Measurements from ENCODE around the gene NFATC1. TPM values are rescaled to one million over a fixed set of nuclear protein-coding genes. Genes with fewer than 3 reads are reported as not detected.

The NFATC1 gene
- total and polyA plus RNA-seq, 2 donors (not counting 1 experiment from before 2014, with no cell fraction given) = 0.92 to 4.3 TPM

GRCh38 chr18:79429381-79429780 is 33.7 kb downstream of the NFATC1 start:
- no peaks in the 10 kb centered on the region for H3K36me3 ChIP-seq (ENCODE audit: control insufficient read depth, insufficient read depth, low read length)
- no peak overlapping the region for H3K4me3 ChIP-seq (replicated peaks in 1 of 4; ENCODE audit: control extremely low read depth in 1 of 4, insufficient read depth in 1 of 4, low read depth in 3 of 4, low read length in 4 of 4)
- TF ChIP-seq CTCF (conservative IDR thresholded peaks at IDR 0.05 in 1 of 2, IDR thresholded peaks at IDR 0.05 in 1 of 2; ENCODE audit: low read depth in 1 of 2, low read length in 2 of 2) (no peak), EZH2 (IDR thresholded peaks at IDR 0.05; ENCODE audit: low read length, missing control alignments) (no peak)
- H2AFZ ChIP-seq (ENCODE audit: low read length) = no peak overlapping the region
- DNase-seq (ENCODE audit: low read depth in 2 of 2) = no peak
- no peak overlapping the region for H3K9ac ChIP-seq (ENCODE audit: insufficient read depth, low read length)
- no peak overlapping the region for H3K27ac ChIP-seq (ENCODE audit: insufficient read depth, low read length)
- H3K79me2 ChIP-seq (ENCODE audit: control insufficient read depth, insufficient read depth, low read length) = no peaks in the 10 kb centered on the region
- no peaks in the 10 kb centered on the region for H3K4me1 ChIP-seq (ENCODE audit: control insufficient read depth, extremely low read depth, insufficient read depth, low read length)
- no peaks in the 10 kb centered on the region for H3K27me3 ChIP-seq (ENCODE audit: control insufficient read depth, insufficient read depth, low read length)
- H3K4me2 ChIP-seq (ENCODE audit: extremely low read depth, insufficient read depth, low read length) = no peak overlapping the region
- no peaks in the 10 kb centered on the region for H3K9me3 ChIP-seq (ENCODE audit: control insufficient read depth, insufficient read depth, low read depth, low read length)
- no peaks in the 10 kb centered on the region for H4K20me1 ChIP-seq (ENCODE audit: control insufficient read depth, extremely low read depth, insufficient read depth, low read length)

- H3K27ac ChIP-seq (ENCODE audit: insufficient read depth, low read length) = no peak overlapping the region
- no peak for TF ChIP-seq EZH2 (IDR thresholded peaks at IDR 0.05; ENCODE audit: low read length, missing control alignments)
- no peak for TF ChIP-seq CTCF (conservative IDR thresholded peaks at IDR 0.05 in 1 of 2, IDR thresholded peaks at IDR 0.05 in 1 of 2; ENCODE audit: low read depth in 1 of 2, low read length in 2 of 2)
- no peaks in the 10 kb centered on the region for H3K4me1 ChIP-seq (ENCODE audit: control insufficient read depth, extremely low read depth, insufficient read depth, low read length)
- no peaks in the 10 kb centered on the region for H3K9me3 ChIP-seq (ENCODE audit: control insufficient read depth, insufficient read depth, low read depth, low read length)
- H3K27me3 ChIP-seq (ENCODE audit: control insufficient read depth, insufficient read depth, low read length) = no peaks in the 10 kb centered on the region
- no peak overlapping the region for H3K9ac ChIP-seq (ENCODE audit: insufficient read depth, low read length)
- no peak overlapping the region for H3K4me2 ChIP-seq (ENCODE audit: extremely low read depth, insufficient read depth, low read length)
- no peaks in the 10 kb centered on the region for H3K36me3 ChIP-seq (ENCODE audit: control insufficient read depth, insufficient read depth, low read length)
- H2AFZ ChIP-seq (ENCODE audit: low read length) = no peak overlapping the region
- H4K20me1 ChIP-seq (ENCODE audit: control insufficient read depth, extremely low read depth, insufficient read depth, low read length) = no peaks in the 10 kb centered on the region
- no peak overlapping the region for H3K4me3 ChIP-seq (replicated peaks in 1 of 4; ENCODE audit: control extremely low read depth in 1 of 4, insufficient read depth in 1 of 4, low read depth in 3 of 4, low read length in 4 of 4)
- no peak for DNase-seq (ENCODE audit: low read depth in 2 of 2)
- no peaks in the 10 kb centered on the region for H3K79me2 ChIP-seq (ENCODE audit: control insufficient read depth, insufficient read depth, low read length)
These were observed 34.1 kb downstream of the NFATC1 start for GRCh38 chr18:79429785-79430281.

GRCh38 chr18:79432376-79433120 is 36.8 kb downstream of the NFATC1 start:
- Histone ChIP-seq H4K20me1 (ENCODE audit: control insufficient read depth, extremely low read depth, insufficient read depth, low read length) (no peaks in the 10 kb centered on the region), H3K9me3 (ENCODE audit: control insufficient read depth, insufficient read depth, low read depth, low read length) (no peaks in the 10 kb centered on the region), H3K9ac (ENCODE audit: insufficient read depth, low read length) (no peak overlapping the region), H3K4me3 (replicated peaks in 1 of 4; ENCODE audit: control extremely low read depth in 1 of 4, insufficient read depth in 1 of 4, low read depth in 3 of 4, low read length in 4 of 4) (no peak overlapping the region), H3K36me3 (ENCODE audit: control insufficient read depth, insufficient read depth, low read length) (no peaks in the 10 kb centered on the region), H3K27me3 (ENCODE audit: control insufficient read depth, insufficient read depth, low read length) (no peaks in the 10 kb centered on the region), H3K79me2 (ENCODE audit: control insufficient read depth, insufficient read depth, low read length) (no peaks in the 10 kb centered on the region), H2AFZ (ENCODE audit: low read length) (no peak overlapping the region), H3K27ac (ENCODE audit: insufficient read depth, low read length) (no peak overlapping the region), H3K4me1 (ENCODE audit: control insufficient read depth, extremely low read depth, insufficient read depth, low read length) (no peaks in the 10 kb centered on the region), H3K4me2 (ENCODE audit: extremely low read depth, insufficient read depth, low read length) (no peak overlapping the region)
- no peak for TF ChIP-seq CTCF (conservative IDR thresholded peaks at IDR 0.05 in 1 of 2, IDR thresholded peaks at IDR 0.05 in 1 of 2; ENCODE audit: low read depth in 1 of 2, low read length in 2 of 2)
- no peak for TF ChIP-seq EZH2 (IDR thresholded peaks at IDR 0.05; ENCODE audit: low read length, missing control alignments)
- DNase-seq (ENCODE audit: low read depth in 2 of 2) = no peak
